OCI-M2 (cell line): Measurements from ENCODE around the gene ZNF784.

Experiments used
- DNase-seq: peaks from one replicate; lab custom pipeline; 2025; ENCODE audit not compliant: unreplicated experiment; lab: John Stamatoyannopoulos, UW

ZNF784 gene

DNA sequence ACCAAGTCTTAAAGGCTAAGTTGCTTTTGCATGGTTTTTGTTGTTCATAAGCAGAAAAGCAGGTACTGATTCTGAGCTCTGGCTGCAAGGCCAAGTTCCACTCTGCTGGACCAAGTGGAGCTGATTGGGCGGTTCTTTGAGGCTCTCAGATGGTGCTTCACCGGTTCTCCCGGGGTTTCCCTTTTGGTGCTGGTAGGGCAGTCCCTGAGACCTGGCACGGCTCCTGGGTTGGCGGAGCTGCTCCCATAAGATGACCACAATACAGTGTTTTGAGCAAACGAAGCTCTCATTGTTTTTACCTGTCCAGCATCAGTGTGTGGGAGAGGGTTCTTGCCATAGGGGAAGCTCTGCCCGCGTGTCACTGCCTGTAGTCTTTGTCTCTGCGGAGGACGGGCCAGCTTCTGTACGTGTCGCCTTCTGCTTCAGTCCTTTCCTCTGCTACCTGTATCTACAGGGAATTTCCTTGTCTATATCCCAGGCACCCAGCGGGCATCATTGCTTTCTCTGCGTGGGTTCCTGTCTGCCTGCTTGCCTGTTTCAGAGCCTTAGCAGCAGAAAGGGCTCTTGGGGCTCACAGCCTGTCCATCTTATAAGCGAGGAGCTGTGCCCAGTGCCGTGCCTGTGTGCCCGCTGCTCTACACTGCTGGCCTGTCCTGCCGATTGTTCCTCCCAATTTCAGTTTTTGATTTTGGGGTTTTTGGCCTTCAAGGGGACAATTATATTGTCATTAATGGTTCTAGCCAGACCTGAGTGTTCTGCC, 32.8 kb upstream of the ZNF784 start:
- DNase-seq = no peak

DNA sequence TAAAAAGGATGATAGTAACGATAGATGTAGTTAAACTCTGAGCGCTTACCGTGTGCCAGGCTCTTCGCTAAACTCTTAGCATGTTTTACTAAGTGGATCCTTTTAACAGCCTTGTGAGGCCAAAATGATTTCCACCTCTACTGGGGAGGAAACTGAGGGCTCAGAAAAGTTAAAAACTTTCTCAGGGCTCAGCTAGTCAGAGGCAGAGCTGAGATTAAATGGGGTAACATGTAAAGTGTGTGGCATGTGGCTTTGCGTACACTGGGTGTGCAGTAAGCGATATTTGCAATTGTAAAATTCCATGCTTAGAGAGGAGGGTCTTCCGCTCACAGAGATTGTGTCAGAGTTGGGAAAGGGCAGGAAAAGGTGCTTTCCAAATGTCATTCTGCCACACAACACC, 32.2 kb upstream of the ZNF784 start:
- DNase-seq = no peak

DNA sequence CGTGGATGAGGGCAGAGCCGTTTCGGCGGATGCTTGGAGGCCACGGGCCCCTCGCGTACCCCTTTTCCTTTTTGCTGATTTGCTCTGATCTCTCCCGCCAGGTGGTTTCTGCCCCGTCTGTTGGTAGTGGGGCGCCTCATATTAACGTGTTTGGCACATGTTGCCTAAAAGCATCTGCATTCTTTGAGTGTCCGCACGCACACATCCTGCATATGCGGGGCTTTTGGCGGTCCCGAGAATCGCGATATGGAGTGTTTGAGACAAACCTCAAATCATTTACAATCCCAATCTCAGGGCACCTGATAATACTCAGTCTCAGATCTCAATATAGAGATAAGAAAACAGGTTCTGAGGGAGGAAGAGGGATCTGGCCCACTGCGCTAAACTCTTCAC, 31.3 kb upstream of the ZNF784 start:
- no peak for DNase-seq

DNA sequence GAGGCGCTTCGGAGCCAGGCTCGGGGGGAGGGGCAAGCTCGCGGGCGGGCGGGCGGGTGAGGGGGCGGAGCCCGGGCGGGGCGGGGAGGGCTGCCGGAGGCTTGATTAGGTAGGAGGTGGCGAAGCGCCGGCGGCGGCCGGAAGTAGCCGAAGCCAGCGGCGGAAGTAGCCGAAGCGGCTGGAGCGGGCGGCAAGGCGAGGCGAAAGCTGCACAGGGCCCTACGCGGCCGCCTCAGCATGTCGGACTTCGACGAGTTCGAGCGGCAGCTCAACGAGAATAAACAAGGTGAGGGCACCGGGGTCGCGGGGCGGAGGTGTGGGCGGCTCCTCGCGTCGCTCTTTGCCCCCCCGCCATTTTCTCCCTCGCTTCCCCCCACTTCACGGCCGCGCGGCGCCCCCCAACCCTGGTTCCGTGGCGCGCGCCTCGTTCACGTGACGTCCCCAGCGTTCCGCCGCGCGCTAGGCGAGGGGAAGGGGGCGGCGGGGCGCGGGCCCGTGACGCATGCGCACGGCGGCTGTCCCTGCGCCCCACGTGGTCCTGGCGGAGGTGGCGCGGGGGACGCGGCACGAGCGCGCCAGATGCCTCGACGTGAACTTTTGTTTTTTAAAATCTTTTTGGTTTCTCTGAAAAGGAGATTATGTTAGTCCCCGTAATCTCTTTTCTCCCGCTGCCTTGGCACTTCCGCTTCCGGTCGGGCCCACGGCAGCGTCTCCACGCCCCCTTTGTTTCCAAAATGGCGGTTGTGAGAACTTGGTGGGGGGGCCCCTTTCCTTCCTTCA, 30.7 kb upstream of the ZNF784 start, which contains the start of gene U2AF2:
Gene U2AF2, plus strand, starts transcription at position 168 of the 780 bp plus-strand sequence. Its CDS starts 70 bp downstream, at position 238.
- DNase-seq = no peak

DNA sequence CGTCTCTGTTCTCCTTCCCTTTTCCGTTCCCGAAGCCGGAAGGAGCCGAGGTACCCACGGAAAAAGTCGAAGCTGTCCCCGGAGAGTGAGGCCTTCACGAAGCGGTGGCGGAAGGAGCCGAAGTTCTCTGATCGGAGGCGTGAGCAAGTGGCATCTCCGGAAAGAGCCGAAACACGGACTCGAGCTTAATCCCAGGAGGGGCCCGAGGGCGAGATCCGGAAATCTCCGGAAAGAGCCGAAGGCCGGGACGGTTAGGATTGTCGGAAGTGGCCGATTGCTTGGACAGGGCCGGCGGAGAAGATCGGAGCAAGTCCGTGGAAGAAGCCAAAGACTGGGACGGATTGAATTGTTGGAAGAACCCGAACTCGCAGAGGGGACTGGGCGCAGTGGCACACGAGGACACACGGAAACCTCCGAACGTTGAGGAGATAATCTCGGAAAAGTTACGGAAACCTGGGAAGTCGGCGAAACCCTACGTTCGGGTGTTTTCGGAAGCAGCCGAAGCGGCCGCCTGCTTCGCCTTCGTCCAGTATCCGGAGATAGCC, 30.0 kb upstream of the ZNF784 start:
- peak; percentile 95 for DNase-seq

DNA sequence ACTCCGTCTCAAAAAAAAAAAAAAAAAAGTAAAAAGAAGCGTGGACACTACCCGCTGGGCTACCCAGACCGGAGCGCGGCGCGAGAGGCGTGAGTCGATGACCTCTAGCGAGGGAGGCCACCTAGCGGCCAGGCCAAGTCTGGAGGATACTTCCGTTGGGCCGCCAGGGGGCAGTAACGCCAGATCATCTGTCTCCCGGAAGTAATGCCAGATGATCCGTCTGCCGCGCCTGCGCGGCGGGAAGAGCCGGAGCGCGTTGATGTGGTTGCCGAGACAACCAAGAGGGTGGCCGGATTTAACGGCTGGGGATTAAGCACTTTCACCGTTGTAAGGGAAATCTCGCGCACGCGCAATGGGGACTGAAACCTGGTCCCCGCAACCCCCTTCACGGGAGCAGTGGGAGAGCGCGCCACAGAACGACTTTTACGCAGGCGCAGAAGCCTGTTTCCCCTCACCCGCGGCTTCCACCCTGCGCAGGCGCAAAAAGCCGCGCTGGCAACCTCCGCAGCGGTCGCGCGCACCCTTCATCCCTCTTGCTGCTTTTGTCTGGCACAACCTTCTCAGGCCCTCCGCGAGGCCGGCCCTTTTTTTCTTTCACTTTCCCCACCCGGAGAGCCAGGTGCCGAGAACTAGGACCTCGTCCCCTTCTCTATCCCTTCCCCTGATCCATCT, 29.4 kb upstream of the ZNF784 start:
- DNase-seq = peak; percentile 98

DNA sequence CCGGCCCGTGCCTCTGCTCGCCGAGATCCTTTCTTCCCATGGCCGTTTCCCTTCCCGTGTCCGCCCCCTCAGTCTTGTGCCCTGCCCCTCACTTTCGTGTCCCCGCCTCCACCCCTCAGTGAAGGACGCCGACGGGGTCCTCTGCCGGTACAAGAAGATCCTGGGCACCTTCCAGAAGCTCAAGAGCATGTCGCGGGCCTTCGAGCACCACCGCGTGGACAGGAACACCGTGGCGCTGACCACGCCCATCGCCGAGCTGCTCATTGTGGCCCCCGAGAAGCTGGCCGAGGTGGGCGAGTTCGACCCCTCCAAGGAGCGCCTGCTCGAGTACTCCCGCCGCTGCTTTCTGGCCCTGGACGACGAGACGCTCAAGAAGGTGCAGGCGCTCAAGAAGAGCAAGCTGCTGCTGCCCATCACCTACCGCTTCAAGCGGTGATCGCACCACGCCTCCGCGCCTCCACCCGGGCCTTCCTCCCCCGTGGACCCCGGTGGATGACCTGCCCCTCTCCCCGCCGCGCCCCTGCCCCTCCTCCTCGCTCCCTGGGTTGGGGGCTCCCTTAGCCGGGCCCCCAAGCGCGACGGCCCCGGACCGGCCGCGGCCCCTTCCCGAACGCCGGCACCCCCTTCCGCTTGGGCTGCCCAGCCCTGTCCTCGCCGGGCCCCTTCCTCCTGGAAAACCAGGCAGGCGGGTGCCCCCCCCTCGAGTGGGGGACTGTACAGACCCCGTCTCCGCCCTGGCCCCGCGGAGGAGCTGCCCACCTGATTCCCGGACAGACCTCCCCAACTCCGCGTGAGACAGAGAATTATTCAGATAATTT, 28.2 kb upstream of the ZNF784 start:
- no peak for DNase-seq

DNA sequence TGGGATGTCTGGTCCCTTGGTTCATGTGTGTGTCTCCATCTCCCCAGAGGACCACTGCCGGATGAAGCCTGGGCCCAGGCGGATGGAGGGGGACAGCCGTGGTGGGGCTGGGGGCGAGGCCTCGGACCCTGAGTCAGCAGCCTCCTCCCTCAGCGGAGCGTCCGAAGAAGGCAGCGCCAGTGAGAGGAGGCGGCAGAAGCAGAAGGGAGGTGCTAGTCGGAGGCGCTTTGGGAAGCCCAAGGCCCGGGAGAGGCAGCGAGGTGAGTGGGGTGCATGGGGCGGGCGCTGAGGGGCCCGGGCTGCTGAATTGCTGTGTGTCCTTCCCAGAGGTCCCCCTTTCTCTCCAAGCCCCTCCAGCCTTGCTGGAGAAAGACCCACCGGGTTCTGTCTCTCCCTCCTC, 26.9 kb upstream of the ZNF784 start:
- no peak for DNase-seq

DNA sequence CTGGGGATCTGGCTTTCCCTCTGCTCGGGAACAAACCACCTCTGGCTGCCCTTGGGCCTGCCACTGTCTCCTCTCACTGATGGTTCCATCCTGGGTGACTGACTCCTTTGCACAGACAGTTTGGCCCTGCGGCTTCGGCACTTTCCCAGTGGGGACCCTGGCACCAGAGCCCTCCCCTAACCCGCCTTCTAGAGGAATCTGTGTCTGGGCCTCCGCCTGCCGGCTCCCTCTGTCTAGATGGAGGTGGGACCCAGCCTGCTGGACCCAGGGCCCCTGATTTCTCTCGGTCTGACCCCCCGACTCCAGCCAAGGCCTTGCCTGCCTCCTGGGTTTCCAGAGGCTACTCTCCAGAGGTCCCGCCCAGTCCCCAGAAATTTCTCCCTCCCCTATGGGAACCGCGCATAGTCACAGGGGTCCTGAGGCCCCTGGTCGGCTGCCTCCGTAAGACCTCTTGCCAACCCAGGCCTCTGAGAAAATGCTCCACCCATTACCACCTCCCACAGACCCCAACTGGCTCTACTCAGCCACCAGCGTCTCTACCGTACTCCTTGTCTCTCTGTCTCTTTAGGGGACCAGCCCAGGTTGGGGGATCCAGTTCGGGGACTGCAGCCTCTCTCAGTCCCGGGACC, 26.4 kb upstream of the ZNF784 start:
- DNase-seq = no peak

DNA sequence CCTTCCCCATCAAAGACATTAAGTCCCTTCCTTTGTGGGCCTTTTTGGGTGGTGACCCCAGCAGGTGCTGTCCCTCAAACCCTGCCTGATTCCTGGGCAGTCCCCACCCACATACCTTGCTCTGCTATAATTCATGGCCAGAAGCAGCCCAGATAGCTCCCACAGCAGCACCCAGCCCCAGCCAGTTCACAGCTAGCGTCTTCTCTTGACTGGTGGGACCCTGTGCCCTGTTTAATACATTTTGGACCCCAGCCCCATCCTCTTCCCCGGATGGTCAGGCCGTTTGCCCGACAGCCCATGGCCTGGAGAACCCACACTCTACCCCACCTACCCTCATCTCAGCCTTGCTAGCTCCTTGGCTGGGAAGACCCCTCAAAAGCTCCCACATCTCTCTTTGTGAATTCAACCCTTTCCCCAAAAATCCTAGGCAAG, 25.8 kb upstream of the ZNF784 start:
- no peak for DNase-seq

DNA sequence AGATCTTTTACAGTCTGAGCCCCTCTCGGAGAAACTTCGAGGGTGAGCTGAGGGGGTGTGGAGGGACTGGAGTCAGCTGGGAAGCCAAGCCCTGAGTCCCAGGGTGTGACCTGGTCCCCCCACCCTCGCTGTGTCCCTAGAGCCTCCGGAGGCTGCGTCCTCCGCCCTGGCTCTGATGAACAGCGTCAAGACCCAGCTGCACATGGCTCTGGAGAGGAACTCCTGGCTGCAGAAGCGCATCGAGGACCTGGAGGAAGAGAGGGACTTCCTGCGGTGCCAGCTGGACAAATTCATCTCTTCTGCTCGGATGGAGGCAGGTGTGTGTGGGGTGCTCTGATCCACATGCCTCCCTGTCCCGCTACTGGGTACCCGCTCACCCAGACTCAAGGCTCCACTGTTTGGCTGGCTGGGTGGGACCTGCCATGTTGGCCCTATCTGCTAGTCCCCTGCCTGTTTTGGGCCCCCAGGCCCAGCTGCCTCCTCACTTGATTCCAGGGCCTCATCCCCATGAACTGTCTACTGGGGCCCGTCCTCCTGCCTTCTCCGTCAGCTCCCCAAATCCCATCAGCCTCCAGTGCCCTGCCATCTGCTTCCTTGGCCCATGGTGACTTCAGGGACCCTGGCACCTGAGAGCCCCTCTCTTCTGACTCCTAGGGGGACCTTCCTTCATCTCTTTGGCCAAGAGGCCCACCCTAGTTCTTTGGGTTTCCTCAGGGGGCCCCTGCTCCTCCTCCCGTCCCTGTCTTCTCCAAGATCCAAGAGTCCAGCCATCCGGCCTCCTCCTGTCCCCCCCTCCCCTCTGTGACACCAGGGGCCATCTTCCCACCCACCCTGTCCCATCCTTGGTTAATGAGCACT, 25.1 kb upstream of the ZNF784 start:
- no peak for DNase-seq

DNA sequence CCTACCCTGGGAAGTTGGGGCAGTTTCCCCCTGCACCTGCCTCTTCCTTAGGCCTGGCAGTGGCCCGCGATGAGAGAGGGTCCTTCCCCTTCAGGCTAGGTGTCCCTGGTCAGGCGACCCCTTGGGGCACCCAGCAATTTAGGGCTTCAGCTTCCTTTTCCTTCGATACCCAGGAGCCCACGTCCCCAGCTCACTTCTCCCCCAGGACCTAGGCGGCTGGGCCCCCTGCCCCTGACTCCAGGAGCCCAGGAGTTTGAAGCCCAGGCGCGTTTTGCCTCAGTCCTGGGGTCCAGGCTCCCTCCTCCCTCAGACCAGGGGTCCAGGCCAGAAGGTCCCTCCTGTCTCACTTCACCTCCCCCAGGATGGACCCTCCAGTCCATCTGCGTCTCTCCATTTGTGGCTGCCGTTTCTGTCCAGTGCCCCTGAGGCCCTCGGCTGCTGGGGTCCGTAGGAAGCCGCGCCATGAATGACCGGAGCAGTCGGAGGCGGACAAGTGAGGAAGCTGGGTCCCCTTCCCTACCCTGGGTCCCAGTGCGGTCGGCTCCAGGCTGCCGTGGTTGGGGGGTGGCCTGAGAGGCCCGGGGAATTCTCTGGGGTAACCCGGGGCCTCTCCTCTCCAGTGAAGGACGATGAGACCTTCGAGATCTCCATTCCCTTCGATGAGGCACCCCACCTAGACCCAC, 24.4 kb upstream of the ZNF784 start:
- no peak for DNase-seq

DNA sequence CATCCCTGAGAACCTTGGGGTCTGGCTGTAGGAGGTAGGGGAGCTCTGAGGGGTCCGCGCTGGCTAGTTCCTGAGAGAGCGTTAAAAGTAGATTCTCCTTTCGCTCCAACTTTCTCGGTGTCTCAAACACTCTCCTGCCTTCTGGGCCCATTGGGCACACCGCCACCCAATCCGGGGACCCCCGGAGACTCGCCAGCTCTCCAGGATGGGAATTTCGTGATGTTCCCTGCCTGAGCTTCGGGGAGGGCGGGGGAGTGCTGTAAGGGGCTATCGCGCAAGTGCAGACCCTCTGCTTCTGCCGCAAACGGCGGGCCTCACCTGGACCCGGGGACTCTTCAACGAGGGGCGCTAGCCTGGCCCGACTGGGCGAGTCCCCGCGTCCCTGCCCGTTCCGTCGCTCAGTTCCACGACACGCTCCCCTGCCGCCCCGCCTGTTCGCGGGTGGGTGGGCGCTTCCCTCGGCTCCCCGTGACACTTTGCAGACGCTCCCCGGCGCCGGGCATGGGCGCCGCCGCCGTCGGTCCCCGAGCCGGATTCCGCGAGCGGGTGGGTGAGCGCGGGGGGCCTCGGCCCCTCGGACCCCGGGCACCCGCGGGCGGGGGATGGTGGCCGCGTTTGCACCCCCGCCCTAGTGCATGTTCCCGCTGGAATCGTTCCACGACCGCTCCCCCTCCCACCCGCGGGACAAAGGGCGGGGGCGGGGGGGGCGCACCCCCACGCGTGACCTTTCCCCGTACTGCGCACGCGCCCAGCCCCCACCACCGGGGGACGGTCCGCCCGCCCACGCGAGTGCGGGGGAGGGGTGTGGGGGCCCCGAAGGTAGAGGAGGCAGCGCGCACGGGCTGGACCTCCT, 23.6 kb upstream of the ZNF784 start, which contains the start of gene CCDC106:
Gene CCDC106, plus strand, starts transcription at position 481 of the 853 bp plus-strand sequence. CDS start 835 bp downstream, outside the sequence.
- DNase-seq = no peak

DNA sequence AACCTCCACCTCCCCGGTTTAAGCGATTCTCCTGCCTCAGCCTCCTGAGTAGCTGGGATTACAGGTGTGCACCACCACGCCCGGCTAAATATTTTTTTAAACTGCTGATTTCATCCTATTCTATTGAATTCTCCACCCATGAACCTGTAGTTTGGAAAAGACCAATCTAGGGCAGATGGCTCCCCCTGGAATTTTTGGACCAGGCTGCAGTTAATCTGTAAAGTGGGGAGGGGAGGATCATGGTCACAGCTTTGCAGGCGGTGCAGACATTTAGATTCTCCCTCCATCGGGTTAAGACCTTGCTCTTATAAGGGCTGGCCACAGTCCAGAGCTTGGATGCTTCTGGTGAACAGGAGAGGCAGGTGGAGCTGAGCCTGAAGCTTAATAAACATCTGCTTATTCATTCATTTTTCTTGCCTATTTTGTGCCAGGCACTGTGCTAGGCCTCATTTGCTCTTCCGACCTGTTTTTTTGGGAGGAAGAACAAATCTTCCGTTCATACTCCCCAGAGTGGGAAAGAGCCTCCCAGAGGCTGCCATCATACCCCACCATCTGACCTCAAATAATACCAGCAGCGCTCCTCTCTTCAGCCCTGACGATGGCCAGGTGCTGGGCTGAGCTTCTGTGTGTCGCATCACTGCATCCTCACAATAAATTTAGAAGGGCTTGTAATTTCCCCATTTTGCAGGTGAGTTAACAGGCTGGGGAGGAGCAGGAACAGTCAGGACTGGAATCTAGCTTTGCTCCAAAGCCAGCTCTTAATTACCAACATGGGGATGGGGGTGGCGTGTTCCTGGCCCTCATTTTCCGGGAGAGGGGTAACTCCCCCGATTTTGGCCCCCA, 22.7 kb upstream of the ZNF784 start:
- DNase-seq = no peak

DNA sequence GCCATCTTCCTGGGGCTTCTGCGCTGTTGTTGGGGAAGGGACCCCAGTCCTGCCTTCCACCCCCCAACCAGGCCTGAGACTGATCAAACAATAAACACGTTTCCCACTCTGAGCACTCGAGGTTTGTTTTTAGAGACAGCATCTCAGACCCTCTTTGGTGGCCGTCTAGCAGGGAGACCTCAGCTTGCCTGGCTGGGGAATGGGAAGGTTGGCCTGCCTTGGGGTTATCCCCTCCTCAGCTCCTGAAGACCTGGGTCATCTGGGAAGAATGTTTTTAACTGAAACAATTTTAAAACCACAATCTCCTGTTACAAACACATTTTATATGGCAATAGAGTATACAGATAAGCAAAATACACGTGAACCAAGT, 21.1 kb upstream of the ZNF784 start:
- no peak for DNase-seq

DNA sequence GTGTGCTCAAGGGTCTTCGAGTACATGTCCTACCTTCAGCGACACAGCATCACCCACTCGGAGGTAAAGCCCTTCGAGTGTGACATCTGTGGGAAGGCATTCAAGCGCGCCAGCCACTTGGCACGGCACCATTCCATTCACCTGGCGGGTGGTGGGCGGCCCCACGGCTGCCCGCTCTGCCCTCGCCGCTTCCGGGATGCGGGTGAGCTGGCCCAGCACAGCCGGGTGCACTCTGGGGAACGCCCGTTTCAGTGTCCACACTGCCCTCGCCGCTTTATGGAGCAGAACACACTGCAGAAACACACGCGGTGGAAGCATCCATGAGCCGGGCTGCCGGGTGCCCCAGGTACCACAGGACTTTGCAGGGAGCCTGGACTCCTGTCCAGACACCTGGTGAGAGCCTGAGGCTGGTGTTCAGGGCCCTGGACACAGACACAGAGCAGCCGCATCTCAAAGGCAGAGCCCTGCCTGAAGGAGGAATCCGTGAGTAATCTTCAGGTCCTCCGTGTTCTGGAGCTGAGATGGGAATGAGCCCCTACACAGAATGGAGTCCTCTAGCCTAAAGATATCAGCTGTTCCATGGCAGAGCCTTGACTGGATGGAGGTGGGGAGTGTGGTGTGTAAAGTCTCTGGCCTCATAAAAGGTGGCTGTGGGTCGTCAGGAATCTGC, 20.6 kb upstream of the ZNF784 start:
- DNase-seq = no peak
